Measurements from ENCODE around the gene IFT74. TPM values are rescaled to one million over a fixed set of nuclear protein-coding genes. Genes with fewer than 3 reads are reported as not detected.
"Not testable (repeated sequence)": the region's sequence is repeated elsewhere in the genome, so short reads cannot be mapped to it uniquely, and the experiment has no call there.

Gene IFT74
- total and polyA plus RNA-seq, 10 of the 15 experiments (the other 5 are each of a cell fraction or from before 2014, with no cell fraction given): 7.6 to 15.4 (median 12.3) TPM

DNA sequence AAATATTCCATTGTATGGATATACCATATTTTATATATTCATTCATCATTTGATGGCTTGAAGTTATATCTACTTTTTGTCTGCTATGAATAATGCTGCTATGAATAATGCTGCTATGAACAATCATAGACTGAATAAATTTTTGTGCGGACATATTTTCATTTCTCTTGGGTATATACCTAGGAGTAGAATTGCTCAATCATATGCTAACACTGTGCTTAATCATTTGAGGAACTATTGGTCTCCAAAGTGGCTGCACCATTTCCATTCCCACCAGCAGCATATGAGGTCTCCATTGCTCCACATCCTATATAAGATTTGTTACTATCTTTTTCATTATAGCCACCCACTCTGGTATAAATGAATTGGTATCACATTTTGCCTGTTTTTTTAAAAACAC is 134.5 kb downstream of the IFT74 start:
- intact Hi-C loops (cut with micrococcal nuclease; ENCODE audit: unreplicated experiment): no loop called here
- H3K27me3 ChIP-seq (replicated peaks in 1 of 2; ENCODE audit: control insufficient read depth in 2 of 2, insufficient read depth in 2 of 2, low read length in 1 of 2): no peaks in the 10 kb centered on the region; a peak in 1 of 4 replicates
- no peaks in the 10 kb centered on the region for H3K9me3 ChIP-seq (replicated peaks; ENCODE audit: control insufficient read depth, insufficient read depth, low read length)
- H3K4me1 ChIP-seq (ENCODE audit: control insufficient read depth, insufficient read depth, low read length): no peaks in the 10 kb centered on the region
- no peaks in the 10 kb centered on the region for H3K79me2 ChIP-seq (ENCODE audit: control insufficient read depth, insufficient read depth, low read length)
- H3K27ac ChIP-seq (ENCODE audit: control insufficient read depth, insufficient read depth): no peak overlapping the region
- no peak overlapping the region for H3K4me3 ChIP-seq
- DNase-seq (ENCODE audit: low read depth, low spot score): no peak
- ChIA-PET RAD21 (ENCODE audit: unreplicated experiment) (no interaction called here), SMC1A (ENCODE audit: uncharacterized antibody, unreplicated experiment) (no interaction called here), CTCF (no interaction called here), POLR2A (no interaction called here)
- ATAC-seq: no peak
- no TSS peak for BruUV-seq (replicated peaks)
- H2AFZ ChIP-seq (ENCODE audit: control insufficient read depth, low read depth, low read length): no peak overlapping the region
- TF ChIP-seq, protein P1, sequence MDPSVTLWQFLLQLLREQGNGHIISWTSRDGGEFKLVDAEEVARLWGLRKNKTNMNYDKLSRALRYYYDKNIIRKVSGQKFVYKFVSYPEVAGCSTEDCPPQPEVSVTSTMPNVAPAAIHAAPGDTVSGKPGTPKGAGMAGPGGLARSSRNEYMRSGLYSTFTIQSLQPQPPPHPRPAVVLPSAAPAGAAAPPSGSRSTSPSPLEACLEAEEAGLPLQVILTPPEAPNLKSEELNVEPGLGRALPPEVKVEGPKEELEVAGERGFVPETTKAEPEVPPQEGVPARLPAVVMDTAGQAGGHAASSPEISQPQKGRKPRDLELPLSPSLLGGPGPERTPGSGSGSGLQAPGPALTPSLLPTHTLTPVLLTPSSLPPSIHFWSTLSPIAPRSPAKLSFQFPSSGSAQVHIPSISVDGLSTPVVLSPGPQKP (IDR thresholded peaks at IDR 0.05; ENCODE audit: low read depth, low read length): no peak
- no peak overlapping the region for H3K9ac ChIP-seq (ENCODE audit: control insufficient read depth, insufficient read depth, low read length)
- no peaks in the 10 kb centered on the region for H3K36me3 ChIP-seq (ENCODE audit: control insufficient read depth in 2 of 2, insufficient read depth in 2 of 2, low read length in 1 of 2)
- 100% methylated on average over 1 of the region's 1 CpG for WGBS (ENCODE audit: insufficient coverage, insufficient replicate concordance, low lambda C conversion rate, missing lambda C conversion rate)
- H4K20me1 ChIP-seq (ENCODE audit: control insufficient read depth, insufficient read depth): no peaks in the 10 kb centered on the region
- FAIRE-seq: no peak
- in situ Hi-C loops (cut with MboI): no loop called here
- no peak overlapping the region for H3K4me2 ChIP-seq (ENCODE audit: control insufficient read depth, insufficient read depth)

DNA sequence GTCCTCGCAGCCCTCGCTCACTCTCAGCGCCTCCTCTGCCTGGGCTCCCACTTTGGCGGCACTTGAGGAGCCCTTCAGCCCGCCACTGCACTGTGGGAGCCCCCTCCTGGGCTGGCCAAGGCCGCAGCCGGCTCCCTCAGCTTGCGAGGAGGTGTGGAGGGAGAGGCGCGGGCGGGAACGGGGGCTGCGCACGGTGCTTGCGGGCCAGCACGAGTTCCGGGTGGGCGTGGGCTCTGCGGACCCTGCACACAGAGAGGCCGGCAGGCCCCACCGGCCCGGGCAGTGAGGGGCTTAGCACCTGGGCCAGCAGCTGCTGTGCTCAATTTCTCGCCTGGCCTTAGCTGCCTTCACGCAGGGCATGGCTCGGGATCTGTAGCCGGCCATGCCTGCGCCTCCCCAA is 136.3 kb downstream of the IFT74 start:
- H3K4me1 ChIP-seq (ENCODE audit: control insufficient read depth, insufficient read depth, low read length); H2AFZ ChIP-seq (ENCODE audit: control insufficient read depth, low read depth, low read length); CTCF ChIA-PET; H3K79me2 ChIP-seq (ENCODE audit: control insufficient read depth, insufficient read depth, low read length); H3K27ac ChIP-seq (ENCODE audit: control insufficient read depth, insufficient read depth); POLR2A ChIA-PET; FAIRE-seq; H4K20me1 ChIP-seq (ENCODE audit: control insufficient read depth, insufficient read depth); DNase-seq (ENCODE audit: low read depth, low spot score); H3K4me3 ChIP-seq; SMC1A ChIA-PET (ENCODE audit: uncharacterized antibody, unreplicated experiment); in situ Hi-C loops (cut with MboI); RAD21 ChIA-PET (ENCODE audit: unreplicated experiment); H3K9me3 ChIP-seq (replicated peaks; ENCODE audit: control insufficient read depth, insufficient read depth, low read length); BruUV-seq (replicated peaks); intact Hi-C loops (cut with micrococcal nuclease; ENCODE audit: unreplicated experiment); ATAC-seq; H3K27me3 ChIP-seq (replicated peaks in 1 of 2; ENCODE audit: control insufficient read depth in 2 of 2, insufficient read depth in 2 of 2, low read length in 1 of 2); H3K9ac ChIP-seq (ENCODE audit: control insufficient read depth, insufficient read depth, low read length); H3K36me3 ChIP-seq (ENCODE audit: control insufficient read depth in 2 of 2, insufficient read depth in 2 of 2, low read length in 1 of 2); H3K4me2 ChIP-seq (ENCODE audit: control insufficient read depth, insufficient read depth): not testable (repeated sequence)
- WGBS (ENCODE audit: insufficient coverage, insufficient replicate concordance, low lambda C conversion rate, missing lambda C conversion rate): 71% methylated on average over 23 of the region's 27 CpGs

All from GM12878 (cell line).